HG03520 (cell line): Measurements from ENCODE around the gene WNT7A.

Experiments
- ATAC-seq: cut with Tn5 transposase; IDR thresholded peaks from one replicate; pipeline ENCODE4 v1.9.1; 2021; ENCODE audit warnings: mild to moderate bottlenecking, moderate library complexity; ENCODE audit not compliant: unreplicated experiment

Gene WNT7A

DNA sequence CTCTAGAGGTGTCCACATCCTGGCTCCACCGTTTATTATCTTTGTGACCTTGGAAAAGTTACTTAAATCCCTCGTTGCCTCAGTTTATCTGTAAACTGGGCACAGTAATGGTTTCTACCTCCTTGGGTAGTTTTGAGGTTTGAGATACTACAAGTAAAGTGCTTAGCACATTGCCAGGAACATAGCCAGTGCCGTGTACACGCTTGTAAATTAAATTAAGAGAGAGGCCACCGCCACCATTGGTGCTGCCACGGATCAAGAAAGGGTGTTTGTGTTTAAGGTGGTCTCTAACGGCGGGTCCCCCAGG is 5.8 kb upstream of the WNT7A start:
- no peak for ATAC-seq

DNA sequence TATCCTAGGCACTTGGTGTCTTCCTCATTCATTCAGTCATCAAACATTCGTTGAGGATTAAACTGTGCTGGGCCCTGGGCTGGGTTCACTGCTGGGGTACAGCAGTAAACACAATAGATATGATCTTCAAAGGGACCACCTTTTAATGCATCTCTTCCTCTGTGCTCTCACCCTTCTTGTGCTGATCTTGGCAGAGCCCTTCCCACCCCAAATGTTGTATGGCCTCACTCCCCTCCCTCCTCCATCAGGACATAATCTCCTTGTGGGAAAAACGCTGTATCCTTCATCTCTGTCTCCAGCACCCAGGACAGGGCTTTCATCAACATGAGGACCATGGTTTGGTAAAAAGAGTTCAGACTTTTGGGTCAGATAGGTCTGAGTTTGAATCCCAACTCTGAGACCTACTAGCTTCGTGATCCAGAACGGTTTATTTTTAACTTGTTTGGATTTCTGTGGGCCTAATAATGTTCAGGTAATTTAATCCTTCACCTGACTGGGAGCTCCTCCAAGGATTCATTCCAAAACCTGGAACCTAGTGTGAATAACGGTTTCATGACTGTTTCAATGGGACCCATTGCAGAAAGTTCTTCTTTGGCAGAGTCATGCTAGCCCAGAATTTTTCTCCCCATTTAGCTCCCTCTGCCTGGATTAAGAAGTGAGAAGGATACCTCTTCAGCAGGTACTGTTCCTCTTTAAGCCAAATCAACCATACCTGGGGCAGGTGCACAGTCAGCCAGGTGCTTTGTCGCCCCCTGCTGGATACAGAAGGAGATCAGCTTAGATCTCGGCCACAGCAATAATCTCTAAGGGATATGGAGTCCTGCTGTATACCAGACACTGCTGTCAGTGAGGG is 5.2 kb upstream of the WNT7A start:
- peak; percentile 74 for ATAC-seq

DNA sequence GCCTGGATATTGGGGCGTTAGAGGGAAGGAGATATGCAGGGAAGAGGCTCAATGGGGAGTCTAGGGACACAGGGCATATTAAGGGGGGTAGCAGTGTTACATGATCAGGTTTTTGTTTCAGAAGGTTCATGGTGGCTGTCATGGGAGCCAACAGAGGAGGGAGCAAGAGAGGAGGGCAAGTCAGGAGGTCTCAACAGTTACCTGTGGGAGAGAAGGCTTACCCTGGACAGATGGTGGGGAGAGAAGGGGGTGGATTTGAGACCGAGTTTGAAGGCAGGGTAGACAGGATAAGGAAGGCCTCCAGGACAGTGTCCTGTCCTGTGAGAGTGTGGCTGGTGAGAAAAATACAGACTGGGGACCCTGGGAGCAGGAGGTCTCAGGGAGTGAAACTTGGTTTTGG is 3.8 kb upstream of the WNT7A start:
- no peak for ATAC-seq

DNA sequence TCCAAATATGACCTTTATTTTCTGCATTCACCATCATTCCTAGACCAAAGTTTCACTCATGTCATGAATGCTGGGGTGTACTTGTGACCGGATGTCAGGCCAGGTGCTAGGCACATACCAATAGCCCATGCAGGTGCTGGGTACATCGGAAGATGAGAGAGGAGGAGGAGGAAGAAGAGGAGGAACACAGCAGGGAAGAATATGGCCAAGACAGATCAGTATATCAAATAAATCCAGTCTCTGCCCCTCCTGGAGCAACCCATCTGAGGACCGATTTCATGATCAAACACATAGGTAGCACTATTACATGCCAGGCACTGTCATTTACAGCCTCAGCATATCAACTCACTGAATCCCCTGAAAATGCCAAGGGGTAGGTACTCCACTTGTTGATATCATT is 3.0 kb upstream of the WNT7A start:
- no peak for ATAC-seq

DNA sequence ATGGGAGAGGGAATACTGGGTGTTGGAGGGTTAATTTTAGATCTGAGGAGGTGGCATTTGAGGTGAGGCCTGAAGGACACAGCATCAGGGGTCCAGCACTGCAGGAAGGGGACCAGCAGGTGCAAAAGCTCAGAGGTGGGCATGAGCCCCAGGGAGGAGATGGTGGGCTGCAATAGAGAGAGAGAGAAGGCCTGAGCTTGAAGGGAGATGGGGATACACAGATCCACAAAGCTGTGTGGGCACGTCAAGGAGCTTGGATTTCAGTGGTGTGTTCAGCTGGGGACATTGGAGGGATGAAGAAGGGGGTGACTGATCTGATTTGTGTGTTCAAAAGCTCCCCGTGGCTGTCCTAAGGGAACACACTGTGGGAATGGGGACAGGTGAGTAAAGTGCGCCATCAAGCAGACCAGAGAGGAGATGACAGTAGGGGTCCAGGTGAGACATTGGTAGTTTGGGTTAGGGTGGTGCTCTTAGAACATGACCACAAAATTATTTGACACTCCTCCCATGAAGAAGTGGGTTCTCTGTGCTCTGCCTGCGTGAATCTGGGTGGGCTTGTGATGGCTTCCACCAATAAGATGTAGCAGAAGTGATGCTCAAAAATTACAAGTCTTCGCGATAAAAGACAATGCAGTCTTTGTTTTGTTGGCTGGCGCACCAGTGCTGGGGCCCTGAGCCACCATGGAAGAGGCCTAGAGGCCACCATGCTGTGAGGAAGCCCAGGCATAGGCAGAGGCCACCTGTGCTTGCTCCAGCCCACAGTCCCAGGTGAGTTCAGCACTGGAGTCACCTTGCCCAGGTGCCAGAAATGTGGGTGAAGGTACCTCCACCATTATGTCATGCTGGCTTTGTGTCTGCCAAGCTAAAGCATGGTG is 1.9 kb upstream of the WNT7A start:
- no peak for ATAC-seq

DNA sequence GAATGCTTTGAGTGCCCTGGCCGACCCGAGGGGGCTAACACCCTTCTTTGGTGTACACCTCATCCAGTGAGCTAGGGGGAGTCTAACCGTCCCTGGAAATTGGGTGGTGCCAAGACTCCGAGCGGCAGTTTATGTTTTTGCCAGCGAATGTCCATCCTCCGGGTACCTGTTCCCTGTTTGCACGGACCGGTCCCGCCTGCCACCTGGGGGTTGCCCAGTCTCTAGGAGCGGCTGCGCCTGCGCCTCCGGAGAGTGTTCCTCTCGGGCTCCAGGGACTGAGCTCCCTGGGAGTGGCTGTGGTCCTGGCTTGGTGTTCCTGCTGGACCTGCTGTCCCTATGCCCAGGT is 913 bp upstream of the WNT7A start:
- ATAC-seq: no peak

DNA sequence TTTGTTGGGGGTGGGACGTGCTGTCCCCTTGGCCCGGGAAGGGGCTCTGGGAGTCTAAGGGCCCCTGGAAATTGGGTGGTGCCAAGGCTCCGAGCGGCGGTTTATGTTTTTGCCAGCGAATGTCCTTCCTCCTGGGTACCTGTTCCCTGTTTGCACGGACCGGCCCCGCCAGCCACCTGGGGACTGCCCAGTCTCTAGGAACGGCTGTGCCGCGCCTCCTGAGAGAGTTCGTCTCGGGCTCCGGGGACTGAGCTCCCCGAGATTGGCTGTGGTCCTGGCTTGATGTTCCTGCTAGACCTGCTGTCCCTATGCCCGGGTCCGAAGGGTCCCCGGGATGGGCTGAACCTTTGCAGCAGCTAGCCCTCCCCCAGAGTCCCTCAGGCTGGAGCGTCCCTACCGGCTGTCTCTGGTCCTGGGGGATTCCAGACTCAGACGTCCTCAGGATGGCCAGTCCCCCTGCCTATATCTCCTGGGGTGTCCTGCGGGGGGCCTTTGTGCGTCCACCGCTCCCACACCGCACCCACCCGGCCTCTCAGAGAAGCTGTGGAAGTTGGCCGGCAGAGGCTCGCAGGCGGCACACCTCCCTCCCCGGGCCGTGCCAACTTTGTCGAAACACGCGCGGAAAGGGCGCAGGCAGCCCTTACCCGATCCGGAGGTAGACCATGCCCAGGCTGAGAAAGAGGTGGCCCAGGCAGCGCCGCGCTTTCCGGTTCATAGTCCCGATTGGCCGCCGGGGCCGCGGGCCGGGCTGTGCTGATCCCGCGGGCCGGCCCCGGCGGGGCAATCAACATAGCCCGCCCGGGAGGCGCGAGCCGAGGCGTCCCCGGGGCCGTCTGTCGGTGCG is 547 bp downstream of the WNT7A start:
- no peak for ATAC-seq

DNA sequence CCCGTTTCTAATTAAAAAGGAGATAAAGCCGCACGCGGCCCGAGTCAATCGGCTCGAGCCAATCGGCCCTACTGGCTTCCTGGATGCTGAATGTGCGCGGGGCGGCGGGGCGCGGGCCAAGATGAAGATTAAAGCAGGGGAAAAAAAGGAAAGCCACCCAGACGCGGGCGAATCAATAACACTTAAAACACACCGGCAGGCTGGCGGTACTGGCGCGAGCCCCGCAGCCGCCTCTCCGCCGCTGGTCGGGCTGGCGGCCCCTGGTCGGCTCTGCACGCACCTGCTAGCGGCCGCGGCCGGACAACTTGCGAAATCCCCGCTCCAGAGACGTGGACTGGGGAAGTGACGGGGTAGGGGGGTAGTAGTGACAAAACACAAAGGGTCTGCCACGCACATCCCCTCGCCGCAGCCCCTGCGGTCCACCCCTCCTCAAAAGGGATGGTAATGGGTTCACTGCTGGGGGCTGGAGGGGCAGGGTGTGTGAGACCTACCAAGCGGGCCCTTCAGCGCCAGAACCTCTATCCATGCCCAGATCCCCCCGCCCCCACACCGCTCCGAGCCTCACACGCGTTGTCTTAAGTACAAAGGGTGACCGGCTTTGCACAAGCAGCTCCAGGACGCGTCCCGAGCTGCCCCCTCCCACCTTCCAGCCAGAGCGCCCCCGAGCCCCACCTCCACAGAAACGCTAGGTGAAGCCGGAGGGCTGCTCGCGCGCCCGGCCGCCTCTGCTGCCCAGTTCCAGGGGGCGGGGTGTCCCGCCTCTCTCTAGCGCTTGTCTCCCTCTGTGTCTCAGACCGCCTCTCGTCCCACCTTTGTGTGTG is 1.4 kb downstream of the WNT7A start:
- ATAC-seq: no peak

DNA sequence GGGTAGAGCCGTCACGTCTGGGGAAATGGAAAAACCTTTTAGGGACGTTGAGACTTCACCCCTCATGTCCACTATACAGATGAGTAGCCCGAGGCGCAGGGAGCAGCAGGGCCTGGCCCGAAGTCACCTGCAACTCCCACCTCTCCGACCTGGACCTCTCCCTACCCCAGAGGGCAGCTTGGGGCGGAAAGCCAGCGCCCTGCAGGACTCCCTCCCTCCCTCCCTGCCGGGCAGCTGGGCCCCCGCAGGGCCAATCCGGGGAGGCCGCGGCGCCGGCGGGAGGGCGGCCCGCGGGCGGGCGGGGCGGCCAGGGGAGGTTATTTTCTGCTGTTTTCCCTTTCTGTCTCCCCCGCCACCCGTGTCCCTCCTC is 2.0 kb downstream of the WNT7A start:
- no peak for ATAC-seq

DNA sequence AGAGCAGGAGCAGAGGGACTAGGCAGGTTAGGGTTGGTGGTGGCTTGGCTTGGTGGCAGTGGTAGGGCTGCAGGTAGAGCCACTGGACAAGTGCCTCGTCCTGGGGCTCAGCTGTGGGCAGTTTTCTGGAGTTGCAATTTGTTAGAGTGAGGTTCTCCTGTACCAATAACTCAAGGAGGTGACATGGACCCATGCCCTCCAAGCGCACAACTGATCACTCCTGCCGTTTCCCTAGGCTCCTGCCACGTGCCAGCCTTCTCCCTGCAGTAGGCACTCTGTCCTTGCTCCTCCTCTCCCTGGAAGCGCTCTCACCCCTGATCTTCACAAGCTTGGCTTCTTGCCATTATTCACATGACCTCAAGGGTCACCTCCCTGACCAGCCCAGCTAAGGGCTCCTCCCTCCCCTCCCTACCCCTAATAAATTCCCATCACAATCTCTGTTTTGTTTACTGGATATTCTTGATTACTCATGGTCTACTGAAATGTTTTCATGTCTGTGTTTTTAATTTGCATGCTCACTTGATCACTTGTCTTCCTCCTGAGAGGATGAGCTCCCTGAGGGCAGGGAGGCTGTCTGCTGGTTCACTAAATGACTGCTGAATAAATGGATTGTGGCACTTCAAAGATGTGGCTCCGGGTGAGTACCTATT is 3.3 kb downstream of the WNT7A start:
- ATAC-seq: no peak

DNA sequence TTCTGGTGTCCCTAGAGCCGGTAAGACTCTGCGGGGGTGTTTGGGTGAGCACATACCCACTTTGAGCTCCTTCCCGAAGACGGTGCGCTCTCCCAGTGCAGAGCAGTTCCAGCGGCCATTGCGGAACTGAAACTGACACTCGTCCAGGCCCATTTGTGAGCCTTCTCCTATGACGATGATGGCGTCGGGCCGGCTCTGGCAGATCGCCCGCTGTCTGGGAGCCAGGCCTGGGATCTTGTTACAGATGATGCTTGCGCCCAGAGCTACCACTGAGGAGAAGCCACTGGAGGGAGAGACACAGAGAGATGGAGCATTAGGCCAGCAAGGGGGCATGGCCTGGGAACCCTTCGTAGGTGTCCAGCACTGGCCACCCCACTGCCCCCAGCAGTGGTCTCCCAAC is 5.0 kb downstream of the WNT7A start:
- ATAC-seq: no peak

DNA sequence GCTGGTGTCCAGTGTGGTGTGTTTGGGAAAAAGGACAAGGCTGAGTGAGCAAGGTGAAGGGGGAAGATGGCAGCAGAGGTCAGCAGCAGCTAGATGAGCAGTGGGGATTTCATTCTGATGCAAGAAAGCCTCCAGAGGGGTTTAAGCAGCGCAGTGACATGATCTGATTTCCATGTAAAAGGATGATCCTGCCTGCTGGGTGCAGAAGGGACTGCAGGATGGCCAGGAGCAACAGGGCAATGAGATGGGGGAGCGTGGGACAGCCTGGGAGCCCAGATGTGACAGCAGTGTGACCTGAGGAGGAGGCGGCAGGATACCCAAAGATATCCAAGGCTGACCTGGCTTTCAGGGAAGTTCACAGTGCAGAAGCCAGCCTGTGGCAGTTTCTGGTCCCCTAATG is 6.1 kb downstream of the WNT7A start:
- ATAC-seq: no peak

DNA sequence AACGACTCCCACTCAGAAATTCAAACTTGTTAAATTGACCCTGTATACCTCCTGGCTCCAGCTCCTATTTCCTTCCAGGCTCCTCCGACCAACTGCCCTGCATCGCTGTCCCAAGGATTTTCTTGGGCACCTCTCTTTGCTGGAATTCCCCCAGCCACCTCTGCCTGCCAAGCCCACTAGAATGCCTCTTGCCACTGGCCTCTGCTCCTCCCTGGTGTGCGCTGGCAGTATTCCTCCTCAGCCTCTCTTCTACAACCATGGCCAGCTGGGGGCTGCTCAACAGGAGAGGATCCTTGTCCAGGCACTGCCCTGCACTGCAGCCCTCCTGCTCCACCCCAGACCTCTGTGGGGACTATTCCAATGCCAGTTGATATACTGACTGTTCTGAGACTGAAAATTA is 7.4 kb downstream of the WNT7A start:
- no peak for ATAC-seq

DNA sequence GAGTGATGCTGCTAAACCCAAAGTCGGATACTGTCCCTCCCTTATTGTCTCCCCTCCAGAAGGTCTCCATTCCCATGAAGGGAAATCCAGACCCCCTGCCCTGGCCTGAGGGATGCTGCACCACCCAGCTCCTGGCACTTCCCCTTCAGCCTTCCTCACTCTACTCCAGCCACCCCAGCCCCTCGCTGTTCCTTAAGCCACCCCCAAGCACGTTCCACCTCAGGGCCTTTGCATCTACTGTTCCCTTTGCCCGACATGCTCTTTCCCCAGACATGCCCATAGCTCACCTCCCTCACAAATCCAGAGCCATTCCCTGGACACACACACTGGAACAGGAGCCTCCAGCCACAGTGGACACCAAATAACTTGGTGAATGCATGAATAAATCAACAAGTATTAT is 8.1 kb downstream of the WNT7A start:
- ATAC-seq: no peak

DNA sequence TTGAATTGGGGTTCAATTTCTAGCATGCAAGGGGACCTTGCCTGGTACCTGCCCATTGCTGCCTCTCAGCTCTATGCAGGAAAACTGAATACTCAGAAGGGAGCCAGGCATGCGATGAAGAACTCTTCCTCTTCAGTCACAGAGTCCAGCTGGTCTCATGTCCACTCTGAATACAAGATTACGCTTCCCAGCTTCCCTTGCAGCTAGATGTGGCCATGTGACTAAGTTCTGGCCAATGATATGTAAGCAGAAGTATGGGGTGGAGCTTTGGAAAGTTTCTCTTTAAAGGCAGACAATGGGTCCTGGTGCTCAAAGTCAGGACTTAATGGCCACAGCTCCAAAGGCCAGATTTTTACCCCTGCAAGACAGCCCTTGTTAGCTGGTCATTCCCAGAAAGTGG is 9.0 kb downstream of the WNT7A start:
- ATAC-seq: no peak

DNA sequence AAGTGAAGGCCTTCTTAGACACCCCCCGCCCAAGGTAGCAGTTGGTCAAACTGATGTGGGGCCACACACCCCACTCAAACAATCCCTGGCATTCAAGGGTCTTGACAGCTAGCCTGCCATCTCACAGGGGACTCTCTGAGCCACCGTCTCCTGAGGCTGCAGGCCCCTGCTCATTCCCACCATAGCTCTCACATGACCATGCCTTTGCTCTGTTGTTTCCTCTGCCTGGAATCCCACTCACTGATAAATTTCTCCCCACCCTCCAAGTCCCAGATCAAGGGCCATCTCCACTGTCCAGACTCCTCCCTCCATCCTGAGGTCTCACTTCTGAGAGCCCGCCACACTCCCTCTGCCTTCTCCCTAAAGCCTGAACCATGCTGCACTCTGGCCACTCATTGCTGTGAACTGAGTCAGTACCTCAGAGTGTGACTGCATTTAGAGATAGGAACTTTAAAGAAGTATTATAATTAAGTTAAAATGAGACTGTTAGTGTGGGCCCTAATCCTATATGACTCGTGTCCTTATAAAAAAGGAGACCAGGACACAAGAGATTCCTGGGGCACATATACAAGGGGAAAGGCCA is 10.0 kb downstream of the WNT7A start:
- ATAC-seq: no peak

DNA sequence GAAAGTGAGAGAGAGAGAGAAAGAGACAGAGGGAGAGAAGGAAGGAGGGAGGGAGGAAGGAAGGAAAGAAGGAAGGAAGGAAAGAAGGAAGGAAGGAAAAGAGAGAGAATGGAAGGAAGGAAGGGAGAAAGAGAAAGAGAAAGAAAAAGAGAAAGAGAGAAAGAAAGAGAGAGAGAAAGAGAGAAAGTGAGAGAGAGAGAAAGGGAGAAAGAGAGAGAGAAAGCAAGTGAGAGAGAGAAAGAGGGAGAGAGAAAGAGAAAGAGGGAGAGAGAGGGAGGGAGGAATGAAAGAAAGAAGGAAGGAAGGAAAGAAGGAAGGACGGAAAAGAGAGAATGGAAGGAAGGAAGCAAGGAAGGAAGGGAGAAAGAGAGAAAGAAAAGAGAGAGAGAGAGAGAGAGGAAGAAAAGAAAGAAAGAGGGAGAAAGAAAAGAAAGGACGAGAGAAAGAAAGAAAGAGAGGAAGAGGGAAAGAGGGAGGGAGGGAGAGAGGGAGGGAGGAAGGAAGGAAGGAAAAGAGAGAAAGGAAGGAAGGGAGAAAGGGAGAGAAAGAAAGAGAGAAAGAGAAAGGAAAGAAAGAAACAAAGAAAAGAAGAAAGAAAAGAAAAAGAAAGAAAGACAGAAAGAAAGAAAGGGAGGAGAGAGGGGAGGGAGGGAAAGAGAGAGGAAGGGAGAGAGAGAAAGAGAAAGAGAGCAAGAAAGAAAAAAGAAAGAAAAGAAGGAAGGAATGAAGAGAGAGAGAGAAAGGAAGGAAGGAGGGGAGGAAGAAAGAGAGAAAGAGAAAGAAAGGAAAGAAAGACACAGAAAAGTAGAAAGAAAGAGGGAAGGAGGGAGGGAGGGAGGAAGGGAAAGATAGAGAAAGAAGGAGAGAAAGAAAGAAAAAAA is 10.8 kb downstream of the WNT7A start:
- ATAC-seq: no peak

DNA sequence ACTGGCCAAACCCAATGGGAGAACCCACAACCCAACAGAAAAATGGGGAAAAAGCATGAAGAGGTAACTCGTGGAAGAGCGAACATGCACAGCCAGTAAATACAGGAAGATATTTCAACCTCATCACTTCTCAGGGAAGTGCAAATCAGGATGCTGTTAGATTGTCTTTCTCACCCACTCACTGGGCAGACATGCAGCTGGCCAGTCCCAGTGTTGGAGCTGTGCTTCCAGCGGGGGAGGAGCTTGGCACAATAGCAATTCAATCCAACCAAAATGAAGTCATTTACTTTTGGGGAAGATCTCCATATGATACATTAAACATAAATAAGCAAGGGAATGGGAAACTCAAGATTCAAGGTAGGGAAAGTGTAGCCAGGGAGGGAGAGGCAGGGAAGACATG is 12.1 kb downstream of the WNT7A start:
- no peak for ATAC-seq
